Stimulated activated CD4-positive, alpha-beta T cell treated with anti-CD3 and anti-CD28 coated beads, TNF-alpha, amount 100 ng/mL, for 4 hours (primary cell): ENCODE results near the gene KRTAP5-1.
"Not testable (repeated sequence)": the region's sequence is repeated elsewhere in the genome, so short reads cannot be mapped to it uniquely, and the experiment has no call there.

Experiments used
- DNase-seq, 3 experiments: peaks; one replicate each; pipeline ENCODE4 v3.0.0-alpha.2; 2020; ENCODE audit warnings: low read depth in 3 of 3

The KRTAP5-1 gene, protein sequence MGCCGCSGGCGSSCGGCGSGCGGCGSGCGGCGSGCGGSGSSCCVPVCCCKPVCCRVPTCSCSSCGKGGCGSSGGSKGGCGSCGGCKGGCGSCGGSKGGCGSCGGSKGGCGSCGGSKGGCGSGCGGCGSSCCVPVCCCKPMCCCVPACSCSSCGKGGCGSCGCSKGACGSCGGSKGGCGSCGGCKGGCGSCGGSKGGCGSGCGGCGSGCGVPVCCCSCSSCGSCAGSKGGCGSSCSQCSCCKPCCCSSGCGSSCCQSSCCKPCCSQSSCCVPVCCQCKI

GRCh38 chr11:1584661-1585370 is at the start of gene KRTAP5-1:
Gene KRTAP5-1 (minus strand): TSS chr11:1585283. CDS start chr11:1585249, 34 bp downstream.
- DNase-seq, result not testable (repeated sequence)

GRCh38 chr11:1633864-1634263 is 48.8 kb upstream of the KRTAP5-1 start:
- no peak for DNase-seq

DNA sequence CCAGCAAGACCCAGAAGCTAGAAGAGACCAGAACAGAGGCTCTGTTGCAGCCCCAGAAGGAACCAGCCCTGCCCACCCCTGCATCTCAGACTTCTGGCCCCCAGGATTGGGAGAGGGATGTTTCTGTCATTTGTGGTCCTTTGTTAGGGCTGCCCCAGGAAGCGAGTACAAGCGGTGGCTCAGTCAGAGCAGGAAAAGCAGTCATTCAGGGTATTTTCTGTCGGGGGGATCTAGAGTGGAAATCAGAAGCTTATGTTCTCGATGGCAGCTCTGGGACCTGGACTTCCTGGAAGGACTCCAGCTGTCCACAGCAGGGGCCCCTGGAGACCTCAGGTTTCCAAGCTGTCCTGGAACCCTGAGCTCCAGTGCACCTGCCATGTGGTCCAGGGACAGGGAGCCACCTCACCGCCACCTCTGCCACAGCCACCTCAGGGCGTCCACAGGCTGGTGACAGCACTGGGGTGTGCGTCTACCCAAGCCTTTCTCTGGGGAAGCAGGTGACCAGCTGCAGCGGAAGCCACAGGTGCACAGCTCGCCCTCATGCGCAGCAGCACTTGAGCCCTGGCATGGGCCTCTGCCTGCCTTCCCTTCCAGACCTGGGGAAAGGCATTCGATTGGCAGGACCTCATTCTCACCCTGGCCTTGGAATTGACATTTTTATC is 47.1 kb upstream of the KRTAP5-1 start:
- no peak for DNase-seq

DNA sequence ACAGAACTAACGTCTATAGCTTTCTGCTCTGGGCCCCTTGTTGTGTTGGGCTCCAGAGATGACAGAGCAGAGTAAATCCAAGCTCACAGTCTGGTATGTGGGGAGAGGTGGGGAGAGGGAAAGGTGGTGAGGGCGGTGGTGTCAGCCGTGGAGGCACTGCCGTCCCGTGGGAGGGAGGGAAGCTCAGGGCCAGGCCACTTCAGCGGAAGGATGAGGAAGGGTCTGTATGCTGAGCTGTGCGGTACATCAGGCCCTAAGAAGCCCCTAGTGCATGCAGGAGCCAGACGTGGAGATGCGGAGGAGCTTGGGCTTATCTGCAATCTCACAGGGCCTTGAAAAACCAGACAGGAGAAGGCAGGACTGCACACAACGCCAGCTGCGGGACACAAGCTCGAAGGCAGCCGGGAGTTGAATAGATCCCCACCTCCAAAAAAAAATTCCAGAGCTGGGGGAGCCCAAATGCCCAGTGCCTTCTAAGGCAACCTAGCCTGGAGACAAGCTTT is 46.0 kb upstream of the KRTAP5-1 start:
- DNase-seq, result no peak

- no peak for DNase-seq
These were observed 45.2 kb upstream of the KRTAP5-1 start for GRCh38 chr11:1630271-1630670.

GRCh38 chr11:1629326-1630185 is 44.5 kb upstream of the KRTAP5-1 start, which contains the start of gene KRTAP5-5:
Gene KRTAP5-5 (plus strand): TSS chr11:1629775. CDS start chr11:1629841, 66 bp downstream.
- no peak for DNase-seq

- peak; percentile 14 to 40 (median 33) for DNase-seq
These were observed 43.6 kb upstream of the KRTAP5-1 start for GRCh38 chr11:1628506-1629325.

DNA sequence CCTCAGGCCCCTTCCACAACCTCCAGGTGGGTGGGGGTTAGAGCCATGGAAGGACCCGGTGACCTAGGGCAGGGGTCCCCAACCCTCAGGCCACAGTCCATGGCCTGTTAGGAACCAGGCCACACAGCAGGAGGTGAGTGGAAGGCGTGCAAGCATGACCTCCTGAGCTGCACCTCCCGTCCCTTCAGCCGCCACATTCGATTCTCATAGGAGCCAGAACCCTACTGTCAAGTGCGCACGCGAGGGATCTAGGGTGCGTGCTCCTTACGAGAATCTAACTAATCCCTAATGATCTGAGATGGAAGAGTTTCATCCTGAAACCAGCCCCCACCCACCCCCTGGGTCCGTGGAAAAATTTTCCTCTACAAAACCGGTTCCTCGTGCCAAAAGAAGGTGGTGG is 40.5 kb upstream of the KRTAP5-1 start:
- no peak for DNase-seq

DNA sequence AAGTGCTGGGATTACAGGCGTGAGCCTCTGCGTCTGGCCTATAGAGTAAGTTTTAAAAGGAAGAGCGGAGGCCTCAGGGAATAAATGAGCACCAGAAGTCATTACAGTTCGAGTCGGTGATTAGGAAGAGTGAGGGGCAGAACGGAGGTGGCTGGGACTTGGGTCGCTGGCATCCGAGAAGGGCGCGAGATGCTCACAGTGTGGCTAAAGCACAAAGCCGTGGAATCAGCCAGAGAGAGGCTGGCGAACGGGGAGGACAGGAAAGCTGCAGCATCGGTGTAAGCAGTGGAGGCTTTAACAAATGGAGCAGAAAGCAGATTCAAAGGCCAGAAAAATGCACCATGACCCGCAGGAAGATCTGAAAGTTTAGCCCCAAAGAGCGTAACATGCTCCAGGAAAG is 39.5 kb upstream of the KRTAP5-1 start:
- no peak for DNase-seq

- DNase-seq, result no peak
These were observed 38.6 kb upstream of the KRTAP5-1 start for GRCh38 chr11:1623716-1624115.

GRCh38 chr11:1622086-1622485 is 37.0 kb upstream of the KRTAP5-1 start, which contains the start of gene KRTAP5-4:
Gene KRTAP5-4 (minus strand): TSS chr11:1622138. CDS start chr11:1622093, 45 bp downstream.
- DNase-seq, result no peak

DNA sequence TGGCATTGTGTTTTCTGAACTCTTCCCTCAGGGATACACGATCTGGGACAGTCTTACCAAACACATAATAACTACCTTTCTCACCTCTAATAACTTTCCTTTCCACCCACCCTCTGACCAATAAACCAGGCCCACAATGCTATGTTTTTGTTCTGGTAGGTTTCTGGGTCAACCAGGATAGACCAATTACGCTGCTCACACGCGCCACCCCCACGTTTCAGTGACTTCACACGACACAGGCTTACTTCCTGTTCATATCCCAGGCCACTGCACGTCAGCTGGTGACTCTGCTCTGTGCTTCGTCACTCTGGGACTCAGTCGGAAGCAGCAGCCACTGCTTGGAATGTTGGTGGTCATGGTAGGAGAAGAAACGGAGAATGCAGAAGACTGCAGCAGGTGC is 34.4 kb upstream of the KRTAP5-1 start:
- DNase-seq, result no peak

DNA sequence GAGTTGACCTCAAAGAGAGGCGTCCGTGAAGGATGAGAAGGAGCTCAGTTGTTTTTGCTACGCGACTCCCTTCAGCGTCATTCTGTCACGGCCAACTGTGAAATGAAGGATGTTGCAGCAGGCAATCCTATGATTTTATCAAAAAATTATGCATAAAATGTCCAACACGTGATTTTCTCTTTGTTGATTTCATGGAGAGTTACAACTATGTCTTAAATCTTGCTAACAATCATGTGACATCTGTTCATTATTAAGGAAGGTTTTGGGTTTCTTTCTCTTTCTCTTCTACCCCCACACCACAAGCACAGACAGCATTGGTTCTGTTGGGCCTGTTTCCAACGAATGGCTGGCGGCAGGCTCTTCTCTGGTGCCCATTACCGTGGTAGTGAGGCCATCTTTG is 33.1 kb upstream of the KRTAP5-1 start:
- DNase-seq, result no peak

GRCh38 chr11:1608363-1608762 is 23.3 kb upstream of the KRTAP5-1 start, which contains the start of gene KRTAP5-3:
Gene KRTAP5-3 (minus strand): TSS chr11:1608463. CDS start chr11:1608385, 78 bp downstream.
- DNase-seq, result no peak

DNA sequence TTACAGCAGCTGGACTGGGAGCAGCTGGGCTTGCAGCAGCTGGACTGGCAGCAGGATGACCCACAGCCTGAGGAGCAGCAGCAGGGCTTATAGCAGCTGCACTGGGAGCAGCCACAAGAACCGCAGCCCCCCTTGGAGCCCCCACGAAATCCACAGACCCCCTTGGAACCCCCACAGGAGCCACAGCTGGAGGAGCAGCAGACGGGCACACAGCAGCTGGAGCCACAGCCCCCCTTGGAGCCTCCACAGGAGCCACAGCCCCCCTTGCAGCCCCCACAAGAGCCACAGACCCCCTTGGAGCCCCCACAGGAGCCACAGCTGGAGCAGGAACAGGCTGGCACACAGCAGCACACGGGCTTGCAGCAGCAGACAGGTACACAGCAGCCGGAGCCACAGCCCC is 22.8 kb upstream of the KRTAP5-1 start:
- not testable (repeated sequence) for DNase-seq

- DNase-seq, result not testable (repeated sequence)
These were observed 22.2 kb upstream of the KRTAP5-1 start for GRCh38 chr11:1607156-1607845.

DNA sequence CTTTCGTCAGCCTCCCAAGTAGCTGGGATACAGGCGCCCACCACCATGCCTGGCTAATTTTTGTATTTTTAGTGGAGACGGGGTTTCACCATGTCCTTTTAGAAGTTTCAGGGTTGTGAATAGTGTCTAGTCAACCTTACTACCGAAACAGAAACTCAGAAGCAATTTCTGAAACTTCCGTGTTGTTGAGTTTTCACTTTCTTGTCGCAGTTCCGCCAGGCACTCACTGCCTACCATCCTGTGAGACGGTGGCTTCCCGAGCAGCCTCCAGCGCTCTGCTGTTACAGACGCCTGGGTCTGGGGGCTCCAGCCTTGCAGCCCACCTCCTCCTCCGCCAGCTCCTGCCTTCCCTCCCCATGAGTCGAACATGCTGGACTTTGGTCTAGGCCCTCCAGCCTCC is 20.8 kb upstream of the KRTAP5-1 start:
- DNase-seq, result not testable (repeated sequence)

GRCh38 chr11:1604711-1605110 is 19.6 kb upstream of the KRTAP5-1 start:
- DNase-seq, result no peak

GRCh38 chr11:1604181-1604580 is 19.1 kb upstream of the KRTAP5-1 start:
- no peak for DNase-seq

GRCh38 chr11:1603629-1604028 is 18.5 kb upstream of the KRTAP5-1 start:
- DNase-seq, result no peak
